ENCODE results near the gene NGF. TPM values are rescaled to one million over a fixed set of nuclear protein-coding genes. Genes with fewer than 3 reads are reported as not detected.
"Not testable (repeated sequence)": the region's sequence is repeated elsewhere in the genome, so short reads cannot be mapped to it uniquely, and the experiment has no call there.

The NGF gene
- total RNA-seq (2013): not detected
- not detected for polyA plus RNA-seq
- not detected in 2 replicates for polyA minus RNA-seq
- total RNA-seq: 0 to 1.6 (median 0.07) reads per million in 11 experiments

DNA sequence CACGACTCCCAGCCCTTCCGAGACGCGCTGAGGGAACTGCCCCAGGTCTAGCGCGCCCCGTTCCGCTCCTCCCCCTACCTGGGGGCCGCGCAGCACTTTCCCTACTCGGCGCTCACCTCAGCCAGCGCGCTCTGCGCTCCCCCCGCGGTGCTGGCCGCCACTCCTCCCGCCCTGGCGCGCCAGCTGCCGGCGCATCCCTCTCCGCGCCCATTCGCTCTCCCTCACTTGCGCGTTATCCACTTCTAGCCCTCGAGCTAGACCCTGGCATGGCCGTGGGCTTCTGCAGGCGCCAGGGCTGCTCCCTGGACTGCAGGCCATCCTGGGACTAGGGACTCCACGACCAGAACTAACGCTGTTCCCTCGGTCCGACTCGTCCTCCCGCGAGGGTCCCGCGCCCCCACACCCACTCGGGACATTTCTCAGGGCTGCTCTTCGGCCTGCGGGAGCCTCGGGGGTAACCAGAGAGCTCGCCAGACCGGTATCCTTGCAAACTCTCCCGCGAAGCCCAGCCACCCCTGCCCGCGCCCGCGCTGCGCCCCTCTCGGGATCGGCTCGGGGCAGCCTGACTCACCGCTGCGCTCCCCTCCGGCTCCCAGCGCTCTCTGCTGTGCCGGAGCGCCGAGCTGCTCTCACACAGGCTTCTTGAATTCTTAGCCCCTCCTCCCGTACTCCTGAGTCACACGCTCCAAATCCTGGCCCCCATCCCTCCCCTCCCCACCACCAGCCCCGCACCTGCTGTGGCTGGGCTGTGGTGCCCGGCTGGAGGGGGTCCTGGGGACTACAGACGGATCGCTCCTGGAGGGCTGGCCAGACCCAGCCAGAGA lies at the start of gene NGF:
TSS of gene NGF (minus strand) at position 617 of the 824 bp plus-strand sequence. CDS start 51,454 bp downstream, outside the sequence.
- TF ChIP-seq, protein P1, sequence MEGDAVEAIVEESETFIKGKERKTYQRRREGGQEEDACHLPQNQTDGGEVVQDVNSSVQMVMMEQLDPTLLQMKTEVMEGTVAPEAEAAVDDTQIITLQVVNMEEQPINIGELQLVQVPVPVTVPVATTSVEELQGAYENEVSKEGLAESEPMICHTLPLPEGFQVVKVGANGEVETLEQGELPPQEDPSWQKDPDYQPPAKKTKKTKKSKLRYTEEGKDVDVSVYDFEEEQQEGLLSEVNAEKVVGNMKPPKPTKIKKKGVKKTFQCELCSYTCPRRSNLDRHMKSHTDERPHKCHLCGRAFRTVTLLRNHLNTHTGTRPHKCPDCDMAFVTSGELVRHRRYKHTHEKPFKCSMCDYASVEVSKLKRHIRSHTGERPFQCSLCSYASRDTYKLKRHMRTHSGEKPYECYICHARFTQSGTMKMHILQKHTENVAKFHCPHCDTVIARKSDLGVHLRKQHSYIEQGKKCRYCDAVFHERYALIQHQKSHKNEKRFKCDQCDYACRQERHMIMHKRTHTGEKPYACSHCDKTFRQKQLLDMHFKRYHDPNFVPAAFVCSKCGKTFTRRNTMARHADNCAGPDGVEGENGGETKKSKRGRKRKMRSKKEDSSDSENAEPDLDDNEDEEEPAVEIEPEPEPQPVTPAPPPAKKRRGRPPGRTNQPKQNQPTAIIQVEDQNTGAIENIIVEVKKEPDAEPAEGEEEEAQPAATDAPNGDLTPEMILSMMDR (IDR thresholded peaks at IDR 0.05): no peak
- Mint-ChIP-seq H3K4me3 (peak within 1 kb of the TSS in 1 of 2 donors; percentile 76), H3K27me3 (ENCODE audit: low read depth in 3 of 3) (peaks cover 46 to 57% (median 46%) of the 10 kb centered on the region in 3 donors), H3K36me3 (peaks cover 0 to 2% of the 10 kb centered on the region in 2 donors), H3K4me1 (peaks cover 44% of the 10 kb centered on the region), H3K9me3 (peaks cover 0 to 8% (median 5%) of the 10 kb centered on the region in 7 donors), H3K27ac (peak within 1 kb of the TSS in 1 of 7 donors; percentile 75)
- H2AFZ ChIP-seq (ENCODE audit: insufficient read depth, low read depth, low read length, poor library complexity, severe bottlenecking): no peak within 1 kb of the TSS
- no peaks in the 10 kb centered on the region for H3K36me3 ChIP-seq (replicated peaks in 1 of 2; ENCODE audit: control insufficient read depth in 1 of 2, insufficient read depth in 2 of 2, low read length in 2 of 2)
- DNase-seq: peak in 1 of 3 donors; percentile 28
- H3K4me1 ChIP-seq (ENCODE audit: control insufficient read depth in 1 of 2, insufficient read depth in 2 of 2, low read length in 2 of 2): peaks cover 46 to 47% of the 10 kb centered on the region in 2 donors
- peak within 1 kb of the TSS; percentile 10 for H3K4me2 ChIP-seq (replicated peaks; ENCODE audit: extremely low read depth, low read length, poor library complexity, severe bottlenecking)
- H4K20me1 ChIP-seq (ENCODE audit: insufficient read depth, low read length): no peaks in the 10 kb centered on the region
- no peak within 1 kb of the TSS for H3K4me3 ChIP-seq (replicated peaks in 1 of 3; ENCODE audit: low read depth in 2 of 3, low read length in 3 of 3)
- no peaks in the 10 kb centered on the region for H3K9me3 ChIP-seq (replicated peaks in 1 of 2; ENCODE audit: control insufficient read depth in 1 of 2, insufficient read depth in 1 of 2, low read length in 2 of 2)
- H3K27me3 ChIP-seq (ENCODE audit: control insufficient read depth in 2 of 2, insufficient read depth in 2 of 2, low read length in 2 of 2): peaks cover 35 to 44% of the 10 kb centered on the region in 2 donors
- H3K79me2 ChIP-seq (ENCODE audit: insufficient read depth, low read length): no peaks in the 10 kb centered on the region
- no peak within 1 kb of the TSS for H3K27ac ChIP-seq (ENCODE audit: low read depth in 1 of 2, low read length in 2 of 2)
- no peak within 1 kb of the TSS for H3K9ac ChIP-seq (ENCODE audit: insufficient read depth, low read length, poor library complexity, severe bottlenecking)
- under 1% methylated on average over 68 of the region's 69 CpGs for WGBS (ENCODE audit: insufficient coverage)
- intact Hi-C loops (cut with micrococcal nuclease): no loop called here

DNA sequence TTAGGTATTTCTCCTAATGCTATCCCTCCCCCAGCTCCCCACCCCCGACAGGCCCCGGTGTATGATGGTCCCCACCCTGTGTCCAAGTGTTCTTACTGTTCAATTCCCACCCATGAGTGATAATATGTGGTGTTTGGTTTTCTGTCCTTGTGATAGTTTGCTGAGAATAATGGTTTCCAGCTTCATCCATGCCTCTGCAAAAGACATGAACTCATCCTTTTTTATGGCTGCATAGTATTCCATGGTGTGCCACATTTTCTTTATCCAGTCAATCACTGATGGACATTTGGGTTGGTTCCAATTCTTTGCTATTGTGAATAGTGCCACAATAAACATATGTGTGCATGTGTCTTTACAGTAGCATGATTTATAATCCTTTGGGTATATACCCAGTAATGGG lies 45.4 kb upstream of the NGF start:
- H3K27ac ChIP-seq (ENCODE audit: low read depth in 1 of 2, low read length in 2 of 2); H3K27ac Mint-ChIP-seq; H4K20me1 ChIP-seq (ENCODE audit: insufficient read depth, low read length); H3K4me2 ChIP-seq (replicated peaks; ENCODE audit: extremely low read depth, low read length, poor library complexity, severe bottlenecking); intact Hi-C loops (cut with micrococcal nuclease); DNase-seq; H3K79me2 ChIP-seq (ENCODE audit: insufficient read depth, low read length); H2AFZ ChIP-seq (ENCODE audit: insufficient read depth, low read depth, low read length, poor library complexity, severe bottlenecking); H3K36me3 ChIP-seq (replicated peaks in 1 of 2; ENCODE audit: control insufficient read depth in 1 of 2, insufficient read depth in 2 of 2, low read length in 2 of 2); H3K9ac ChIP-seq (ENCODE audit: insufficient read depth, low read length, poor library complexity, severe bottlenecking); H3K4me1 ChIP-seq (ENCODE audit: control insufficient read depth in 1 of 2, insufficient read depth in 2 of 2, low read length in 2 of 2); H3K27me3 ChIP-seq (ENCODE audit: control insufficient read depth in 2 of 2, insufficient read depth in 2 of 2, low read length in 2 of 2); H3K4me3 Mint-ChIP-seq; H3K4me3 ChIP-seq (replicated peaks in 1 of 3; ENCODE audit: low read depth in 2 of 3, low read length in 3 of 3); H3K4me1 Mint-ChIP-seq; H3K9me3 ChIP-seq (replicated peaks in 1 of 2; ENCODE audit: control insufficient read depth in 1 of 2, insufficient read depth in 1 of 2, low read length in 2 of 2); H3K27me3 Mint-ChIP-seq (ENCODE audit: low read depth in 3 of 3); H3K36me3 Mint-ChIP-seq: not testable (repeated sequence)
- peaks cover 4 to 17% (median 12%) of the 10 kb centered on the region in 7 donors for H3K9me3 Mint-ChIP-seq
- no CpG with 5 or more reads among the region's 2 CpGs for WGBS (ENCODE audit: insufficient coverage)

Measured in CD14-positive monocyte (primary cell).